Measurements from ENCODE around the gene RNF157.

Gene RNF157

GRCh38 chr17:76170114-76170513, 70.2 kb downstream of the RNF157 start:
- TF ChIP-seq CTCF (IDR thresholded peaks at IDR 0.05), result no peak

DNA sequence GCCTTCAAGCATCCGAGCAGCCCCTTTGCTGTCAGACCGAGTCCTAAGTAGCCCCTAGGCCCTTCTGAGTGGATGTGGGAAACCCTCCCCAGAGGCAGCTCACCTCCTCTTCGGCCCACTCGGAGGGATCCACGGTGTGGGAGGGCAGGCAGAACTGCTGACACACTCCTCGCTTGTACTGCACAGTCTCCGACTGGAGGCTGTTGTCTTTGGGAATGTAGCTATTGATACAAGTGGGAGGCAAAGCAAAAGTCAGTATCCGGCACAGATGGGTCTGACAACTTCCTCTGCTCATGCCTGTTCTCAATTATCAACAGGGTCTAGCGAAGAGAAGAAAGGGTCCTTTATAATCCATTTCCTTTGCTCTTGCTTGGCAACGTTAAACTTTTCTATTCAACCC, 73.4 kb downstream of the RNF157 start:
- TF ChIP-seq CTCF (IDR thresholded peaks at IDR 0.05), result no peak

DNA sequence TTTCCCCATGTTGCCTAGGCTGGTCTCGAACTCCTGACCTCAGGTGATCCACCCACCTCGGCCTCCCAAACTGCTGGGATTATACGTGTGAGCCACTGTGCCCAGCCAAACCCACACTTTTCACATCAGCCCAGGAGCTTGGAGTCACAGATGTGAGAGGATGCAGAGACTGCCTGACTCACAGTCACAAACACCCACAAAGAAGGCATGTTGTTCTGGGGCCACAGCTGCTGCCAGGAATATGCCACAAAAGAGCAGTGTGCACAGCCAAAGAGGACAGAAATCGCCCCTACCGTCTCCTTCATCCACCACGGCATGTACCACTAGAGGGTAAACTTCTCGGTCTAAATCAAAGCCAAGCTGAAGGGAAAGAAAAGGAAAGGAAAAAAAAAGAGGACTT, 74.1 kb downstream of the RNF157 start:
- TF ChIP-seq CTCF (IDR thresholded peaks at IDR 0.05), result no peak

GRCh38 chr17:76164331-76164730, 76.0 kb downstream of the RNF157 start:
- no peak for TF ChIP-seq CTCF (IDR thresholded peaks at IDR 0.05)

- TF ChIP-seq CTCF (IDR thresholded peaks at IDR 0.05), result no peak
Observed at GRCh38 chr17:76163919-76164318, 76.4 kb downstream of the RNF157 start.

- TF ChIP-seq CTCF (IDR thresholded peaks at IDR 0.05), result no peak
Observed at GRCh38 chr17:76161619-76162266, 78.5 kb downstream of the RNF157 start.

DNA sequence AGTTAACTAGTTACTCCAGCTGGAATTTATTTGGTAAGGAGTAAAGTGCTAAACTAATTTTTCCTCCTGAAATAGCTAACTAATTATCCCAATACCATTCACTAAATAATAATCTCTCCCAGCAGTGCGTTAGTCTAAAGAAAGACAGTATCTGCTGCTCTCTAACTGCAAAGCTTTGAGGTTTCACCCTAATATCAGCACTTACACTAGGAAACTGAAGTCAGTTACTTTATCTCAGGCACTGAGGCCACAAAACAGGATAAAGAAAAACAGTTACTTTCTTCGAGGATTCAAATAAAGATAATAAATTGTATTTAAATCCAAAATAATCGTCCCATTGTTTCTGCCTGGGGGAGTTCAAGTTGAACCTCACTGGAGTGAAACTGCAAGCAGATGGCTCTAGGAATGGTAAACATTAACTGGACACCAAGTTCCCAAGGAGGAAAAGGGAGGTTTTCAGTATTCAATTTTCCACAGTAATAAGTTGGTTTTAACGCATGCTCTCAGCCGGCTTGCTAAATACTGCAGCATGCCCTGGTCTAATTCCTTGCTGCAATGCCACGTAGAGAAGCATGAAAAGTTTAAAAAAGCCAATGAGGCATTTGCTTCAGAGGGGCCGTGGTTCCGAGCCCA, 79.3 kb downstream of the RNF157 start:
- no peak for TF ChIP-seq CTCF (IDR thresholded peaks at IDR 0.05)

Measured in LNCAP (cell line).